Astrocyte of the spinal cord (primary cell): ENCODE measurements around the gene PCDHGA1.
A peak's percentile ranks its signal among the peaks of the same experiment; 100 is the strongest.
"Not testable (repeated sequence)": the region's sequence is repeated elsewhere in the genome, so short reads cannot be mapped to it uniquely, and the experiment has no call there.

Experiments
- DNase-seq: peaks from one replicate; pipeline ENCODE4 v3.0.0; 2011; ENCODE audit warnings: low read depth, low spot score
- H3K4me3 ChIP-seq: 2 replicates; pipeline ENCODE4 v1.5.1; 2011; ENCODE audit warnings: low read depth, mild to moderate bottlenecking, low read length, moderate library complexity
- CTCF ChIP-seq: IDR thresholded peaks from 2 replicates; pipeline ENCODE4 v1.5.1; 2012; ENCODE audit warnings: low read depth, mild to moderate bottlenecking, low read length, inconsistent platforms
- in situ Hi-C: cut with HindIII; loops from 2 replicates; pipeline ENCODE4 v1.10.0; 2017; ENCODE audit warnings: low sequenced_read_pairs

PCDHGA1 gene

GRCh38 chr5:141403387-141403786 lies 73.1 kb downstream of the PCDHGA1 start:
- peak overlapping the region; percentile 29 for H3K4me3 ChIP-seq
- in situ Hi-C loops: no loop called here
- no peak for DNase-seq
- TF ChIP-seq CTCF: no peak

- peak; percentile 50 for DNase-seq
Measured at GRCh38 chr5:141407790-141408505, 77.6 kb downstream of the PCDHGA1 start, which contains the start of gene PCDHGB6. PCDHGB6 (plus strand) TSS chr5:141408021; CDS start chr5:141408203, 182 bp downstream.

GRCh38 chr5:141409598-141410306 lies 79.4 kb downstream of the PCDHGA1 start:
- no peak overlapping the region for H3K4me3 ChIP-seq
- in situ Hi-C loops: no loop called here
- TF ChIP-seq CTCF: no peak
- no peak for DNase-seq

More at GRCh38 chr5:141407790-141408505, 77.6 kb downstream of the PCDHGA1 start, which contains the start of gene PCDHGB6:
- in situ Hi-C loops: not testable (repeated sequence)
- peak; percentile 70 for TF ChIP-seq CTCF
- peak within 1 kb of the TSS; percentile 32 for H3K4me3 ChIP-seq

- H3K4me3 ChIP-seq: no peak overlapping the region
- TF ChIP-seq CTCF: no peak
- DNase-seq: no peak
- in situ Hi-C loops: no loop called here
Measured at GRCh38 chr5:141411575-141411974, 81.3 kb downstream of the PCDHGA1 start.

GRCh38 chr5:141412854-141413539 lies 82.7 kb downstream of the PCDHGA1 start, which contains the start of gene PCDHGA10:
PCDHGA10 (plus strand) TSS chr5:141412987; CDS start chr5:141413176, 189 bp downstream.
- peak within 1 kb of the TSS; percentile 43 for H3K4me3 ChIP-seq
- DNase-seq: peak; percentile 76
- TF ChIP-seq CTCF: peak; percentile 77
- in situ Hi-C loops: no loop called here

GRCh38 chr5:141413540-141414069 lies 83.3 kb downstream of the PCDHGA1 start:
- in situ Hi-C loops: no loop called here
- no peak for DNase-seq
- H3K4me3 ChIP-seq: peak overlapping the region; percentile 43
- TF ChIP-seq CTCF: no peak

GRCh38 chr5:141414548-141415274 lies 84.4 kb downstream of the PCDHGA1 start:
- in situ Hi-C loops, DNase-seq, H3K4me3 ChIP-seq: not testable (repeated sequence)

- DNase-seq, H3K4me3 ChIP-seq, in situ Hi-C loops: not testable (repeated sequence)
Measured at GRCh38 chr5:141415275-141415618, 84.9 kb downstream of the PCDHGA1 start.
